GM19455 (cell line): ENCODE data around the gene GTF2A1L.
"Not testable (repeated sequence)": the region's sequence is repeated elsewhere in the genome, so short reads cannot be mapped to it uniquely, and the experiment has no call there.

Source experiments
- ATAC-seq: cut with Tn5 transposase; IDR thresholded peaks from one replicate; pipeline ENCODE4 v1.9.1; 2021; ENCODE audit not compliant: unreplicated experiment

Gene GTF2A1L, protein sequence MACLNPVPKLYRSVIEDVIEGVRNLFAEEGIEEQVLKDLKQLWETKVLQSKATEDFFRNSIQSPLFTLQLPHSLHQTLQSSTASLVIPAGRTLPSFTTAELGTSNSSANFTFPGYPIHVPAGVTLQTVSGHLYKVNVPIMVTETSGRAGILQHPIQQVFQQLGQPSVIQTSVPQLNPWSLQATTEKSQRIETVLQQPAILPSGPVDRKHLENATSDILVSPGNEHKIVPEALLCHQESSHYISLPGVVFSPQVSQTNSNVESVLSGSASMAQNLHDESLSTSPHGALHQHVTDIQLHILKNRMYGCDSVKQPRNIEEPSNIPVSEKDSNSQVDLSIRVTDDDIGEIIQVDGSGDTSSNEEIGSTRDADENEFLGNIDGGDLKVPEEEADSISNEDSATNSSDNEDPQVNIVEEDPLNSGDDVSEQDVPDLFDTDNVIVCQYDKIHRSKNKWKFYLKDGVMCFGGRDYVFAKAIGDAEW

DNA sequence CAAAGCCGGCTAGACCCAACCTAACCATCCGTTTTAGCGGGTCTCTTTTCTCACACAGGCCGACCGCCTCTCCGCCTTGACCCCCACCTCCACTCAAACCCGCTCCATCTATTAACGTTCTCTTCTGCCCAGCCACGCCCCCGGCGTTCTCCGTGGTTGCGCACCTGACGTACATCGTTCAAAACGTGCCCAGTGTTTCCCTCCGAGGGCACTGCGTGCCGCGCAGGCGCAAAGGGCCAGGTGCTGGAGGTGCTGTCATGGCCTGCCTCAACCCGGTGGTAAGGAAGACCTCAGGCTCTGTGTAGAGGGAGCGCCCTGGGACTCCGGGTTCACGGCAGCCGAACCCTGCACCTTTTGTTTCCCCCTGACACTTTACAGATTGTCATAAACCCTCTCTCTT is at the start of gene GTF2A1L:
TSS of gene GTF2A1L (plus strand) at position 239 of the 400 bp plus-strand sequence. CDS start at position 258, 19 bp downstream.
- ATAC-seq: no peak

DNA sequence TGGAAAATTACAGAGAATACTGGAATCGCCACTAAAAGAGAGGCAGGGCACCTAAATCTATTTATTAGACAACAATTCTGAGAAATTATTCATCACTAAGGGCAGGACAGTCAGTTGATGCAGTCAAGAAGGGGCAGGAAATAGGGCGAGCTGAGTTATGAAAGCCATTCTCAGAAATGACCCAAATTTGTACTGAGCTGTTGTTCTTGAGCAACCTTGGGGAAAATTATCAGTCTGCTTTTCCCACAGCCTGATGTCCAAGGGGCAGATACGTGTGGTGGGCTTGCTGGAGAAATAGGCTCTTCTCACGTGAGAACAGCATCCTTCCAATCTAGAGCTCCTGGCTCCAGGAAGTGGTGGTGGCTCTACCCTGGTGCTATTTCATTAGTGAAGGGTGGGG is 49.1 kb upstream of the GTF2A1L start:
- no peak for ATAC-seq

DNA sequence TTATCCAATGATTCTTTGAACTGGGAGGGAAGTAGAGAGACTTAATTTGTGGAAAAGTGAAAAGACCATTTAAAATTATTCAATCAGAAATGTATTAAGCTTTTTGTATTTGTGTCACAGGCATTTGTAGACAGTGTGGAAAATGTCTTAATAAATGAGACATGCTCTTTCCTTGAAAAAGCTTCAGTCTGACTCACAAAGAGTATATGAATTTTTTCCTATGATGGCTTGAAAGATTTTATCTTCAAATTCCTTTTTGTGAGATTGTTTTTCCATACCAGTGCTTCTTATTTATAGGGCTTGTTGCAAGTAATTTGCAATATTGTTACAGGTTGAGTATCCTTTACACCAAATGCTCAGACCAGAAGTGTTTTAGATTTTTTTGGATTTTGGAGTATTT is 48.2 kb upstream of the GTF2A1L start:
- ATAC-seq: no peak

DNA sequence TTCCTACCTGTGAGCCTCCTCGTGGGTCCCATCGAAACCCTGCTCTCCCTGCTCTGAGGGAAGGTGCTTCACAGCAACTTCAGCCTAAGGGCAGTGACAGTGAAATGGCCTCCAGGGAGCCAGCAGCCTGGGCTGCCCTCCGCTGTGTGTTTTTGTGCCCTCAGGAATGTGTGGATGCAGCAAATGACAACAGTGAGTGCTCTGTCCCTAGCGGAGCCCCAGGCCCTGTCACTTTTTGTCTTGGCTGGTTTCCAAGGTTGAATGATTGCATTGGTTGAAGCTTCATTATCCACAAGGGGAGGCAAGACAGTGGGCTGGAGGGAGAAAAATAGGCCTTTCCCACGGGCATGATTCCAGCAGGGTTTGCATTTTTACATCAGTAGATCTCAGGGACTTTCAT is 44.8 kb upstream of the GTF2A1L start:
- ATAC-seq: no peak

DNA sequence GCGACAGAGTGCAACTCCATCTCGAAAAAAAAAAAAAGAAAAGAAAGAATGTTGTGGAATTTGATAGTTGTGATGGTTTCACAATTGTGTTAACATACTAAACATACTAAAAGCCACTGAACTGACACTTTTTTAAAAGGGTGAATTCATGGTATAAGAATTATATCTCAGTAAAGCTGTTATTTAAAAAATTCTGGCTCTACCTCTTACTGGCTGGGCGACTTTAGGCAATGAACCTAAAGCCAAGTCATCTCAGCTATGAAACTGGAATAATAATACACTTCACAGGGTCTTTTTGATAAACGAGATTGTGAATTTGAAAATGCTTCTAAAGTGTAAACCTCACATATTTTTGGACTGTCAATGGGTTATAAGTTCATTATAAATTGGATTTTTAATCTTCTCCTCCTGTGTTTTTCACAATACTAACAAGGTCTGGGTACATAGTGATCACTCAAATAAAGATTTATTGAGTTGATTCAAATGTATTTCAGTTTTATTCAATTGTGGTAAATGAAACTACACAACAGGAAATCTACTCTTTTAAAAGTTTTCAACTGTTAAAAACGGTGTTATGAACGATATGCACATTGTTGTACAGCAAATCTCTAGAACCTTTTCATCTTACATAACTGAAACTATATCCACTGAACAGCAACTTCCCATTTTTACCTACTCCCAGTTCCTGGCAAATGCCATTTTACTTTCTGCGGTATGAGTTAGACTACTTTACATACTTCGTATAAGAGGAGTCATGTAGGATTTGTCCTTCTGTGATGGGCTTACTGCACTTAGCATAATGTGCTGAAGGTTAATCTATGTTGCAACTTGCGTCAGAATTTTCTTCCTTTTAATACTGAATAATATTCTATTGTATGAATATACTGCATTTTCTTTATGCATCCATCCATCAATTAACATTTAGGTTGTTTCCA is 43.0 kb upstream of the GTF2A1L start:
- no peak for ATAC-seq

DNA sequence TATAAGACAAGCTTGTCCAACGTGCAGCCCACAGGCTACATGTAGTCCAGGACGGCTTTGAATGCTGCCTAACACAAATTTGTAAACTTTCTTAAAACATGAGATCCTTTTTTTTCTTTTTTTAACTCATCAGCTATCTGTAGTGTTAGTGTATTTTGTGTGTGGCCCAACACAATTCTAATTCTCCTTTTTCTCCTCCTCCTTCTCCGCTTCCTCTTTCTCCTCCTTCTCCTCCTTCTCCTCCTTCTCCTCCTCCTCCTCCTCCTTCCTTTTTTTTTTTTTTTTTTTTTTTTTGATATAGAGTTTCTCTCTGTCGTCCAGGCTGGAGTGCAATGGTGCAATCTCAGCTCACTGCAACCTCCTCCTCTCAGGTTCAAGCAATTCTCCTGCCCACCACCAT is 39.3 kb upstream of the GTF2A1L start:
- ATAC-seq: no peak

DNA sequence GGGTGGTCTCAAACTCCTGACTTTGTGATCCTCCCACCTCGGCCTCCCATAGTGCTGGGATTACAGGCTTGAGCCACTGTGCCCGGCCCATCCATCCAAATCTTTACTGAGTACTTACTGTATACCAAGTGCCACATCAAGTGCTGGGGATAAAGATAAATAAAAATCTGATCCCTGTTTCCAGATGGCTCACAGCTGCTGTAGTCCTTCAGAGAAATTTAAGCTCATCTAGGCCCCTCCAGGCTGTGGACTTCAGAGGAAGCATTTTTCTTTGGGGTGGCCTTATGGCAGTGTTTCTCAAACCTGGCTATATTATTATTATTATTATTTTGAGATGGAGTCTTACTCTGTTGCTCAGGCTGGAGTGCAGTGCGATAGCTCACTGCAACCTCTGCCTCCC is 33.7 kb upstream of the GTF2A1L start:
- ATAC-seq: no peak

DNA sequence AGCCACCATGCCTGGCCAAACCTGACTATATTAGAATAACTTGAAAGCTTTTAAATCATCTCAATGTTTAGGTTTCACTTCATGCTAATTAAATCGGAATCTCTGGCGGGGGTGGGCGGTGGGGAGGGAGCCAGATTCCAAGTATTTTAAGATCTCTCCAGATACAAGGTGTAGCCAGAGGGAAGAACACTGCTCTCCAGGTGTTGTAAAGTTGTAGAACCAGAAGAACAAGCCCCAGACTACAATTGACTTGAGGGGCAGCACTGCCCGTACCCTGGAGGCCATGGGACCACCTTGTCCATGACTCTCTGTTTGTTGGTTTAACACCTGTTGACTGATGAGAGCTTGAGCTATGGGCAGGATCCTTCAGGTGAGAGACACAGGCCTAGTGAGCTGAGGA is 33.1 kb upstream of the GTF2A1L start:
- ATAC-seq: no peak

DNA sequence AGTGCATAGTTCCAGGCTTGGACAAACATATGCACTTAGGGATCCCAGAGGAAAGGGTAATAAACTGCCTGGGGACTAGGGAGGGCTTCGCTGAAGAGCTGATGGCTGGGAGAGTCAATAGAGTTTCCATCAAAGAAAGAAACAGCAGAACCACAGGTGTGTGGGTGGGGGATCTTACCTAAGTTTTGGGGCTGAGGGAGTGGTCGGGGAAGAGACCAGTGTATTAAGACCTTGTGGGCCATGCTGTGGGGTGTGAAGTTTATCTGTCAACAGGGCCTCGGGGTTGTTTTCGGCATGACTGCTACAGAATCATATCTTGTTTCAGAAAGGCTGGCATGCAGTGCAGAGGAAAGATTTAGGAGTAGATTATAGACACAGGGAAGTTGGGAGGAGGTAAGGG is 31.2 kb upstream of the GTF2A1L start:
- no peak for ATAC-seq

DNA sequence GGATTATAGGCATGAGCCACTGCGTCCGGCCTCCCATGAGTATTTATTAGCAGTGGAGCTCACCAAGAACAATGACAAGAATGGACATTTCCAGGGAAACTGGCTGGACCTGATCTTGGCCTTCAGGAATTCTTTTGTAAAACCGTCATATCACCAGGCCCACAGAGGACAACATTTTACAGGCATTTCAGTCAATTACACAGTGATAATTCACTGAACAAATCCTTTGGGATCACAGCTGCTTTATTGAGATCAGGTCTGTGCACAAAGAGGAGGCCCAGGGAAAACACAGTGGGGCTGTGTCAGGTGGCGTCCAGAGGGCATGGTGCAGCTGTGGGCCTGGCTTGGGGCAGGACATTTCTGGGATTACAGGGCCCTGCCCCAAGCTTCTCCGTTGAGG is 30.1 kb upstream of the GTF2A1L start:
- no peak for ATAC-seq

DNA sequence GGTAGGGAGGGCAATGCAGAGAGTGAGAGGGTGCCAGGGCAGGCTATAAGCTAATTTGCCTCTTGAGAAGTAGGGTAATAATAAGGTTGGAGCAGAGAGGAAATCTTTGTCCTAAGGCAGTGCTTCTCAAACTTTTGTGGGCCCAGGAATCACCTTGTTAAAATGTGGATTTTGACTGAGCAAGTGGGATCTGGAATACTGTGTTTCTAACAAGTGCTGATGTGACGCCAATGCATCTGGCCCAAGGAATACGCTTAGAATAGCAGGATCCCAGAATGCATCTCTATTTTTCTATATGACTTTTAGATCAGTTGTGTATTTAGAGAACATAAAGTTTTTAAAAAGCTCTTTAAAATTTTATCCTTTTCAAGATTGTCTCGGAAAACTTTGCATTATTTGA is 29.7 kb upstream of the GTF2A1L start:
- ATAC-seq: no peak

DNA sequence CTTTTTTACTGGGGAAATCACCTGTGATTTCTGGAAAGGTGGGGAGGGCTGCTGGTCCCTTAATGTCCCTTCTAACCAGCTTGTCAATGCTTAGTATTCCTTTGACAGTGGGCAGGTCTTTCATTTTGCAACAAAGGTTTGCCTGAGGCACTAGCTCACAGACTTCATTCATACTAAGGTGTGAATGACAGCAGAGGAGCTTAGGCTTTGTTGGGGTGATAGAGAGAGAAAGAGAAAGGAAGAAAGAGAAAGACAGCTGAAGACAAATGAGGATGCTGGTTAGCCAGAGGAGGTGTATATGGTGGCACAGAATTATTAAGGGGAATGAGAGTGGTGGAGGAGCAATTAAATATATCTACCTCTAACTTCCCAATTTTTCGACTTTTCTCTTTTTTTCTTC is 28.9 kb upstream of the GTF2A1L start:
- ATAC-seq: no peak

DNA sequence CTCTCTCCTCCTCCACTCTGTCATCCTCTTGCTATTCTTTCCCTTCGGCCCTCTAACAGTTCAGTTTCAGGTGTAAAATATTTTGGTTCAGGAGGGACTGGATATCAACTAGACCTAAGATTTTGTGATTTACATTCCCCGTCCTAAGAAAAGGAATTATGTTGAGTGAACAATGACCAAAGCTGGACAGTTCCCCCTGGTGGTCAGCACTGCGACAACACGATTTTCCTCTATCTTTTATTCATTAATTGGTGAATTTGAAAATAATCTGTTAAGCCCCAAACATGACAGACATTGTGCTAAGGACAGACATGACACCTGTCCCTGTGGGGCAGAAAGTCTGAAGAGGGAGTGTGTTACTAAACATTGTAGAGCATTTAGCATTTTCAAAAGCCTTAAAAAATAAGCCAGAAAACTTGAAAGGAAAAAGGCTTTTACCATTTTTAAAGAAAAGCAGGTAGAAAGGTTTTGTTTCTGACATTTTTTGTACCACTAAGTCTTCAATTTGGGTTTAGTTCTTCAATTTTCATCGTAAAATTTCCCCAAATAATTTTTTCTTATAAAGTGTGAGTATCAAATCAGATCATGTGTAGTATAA is 28.4 kb upstream of the GTF2A1L start:
- no peak for ATAC-seq

DNA sequence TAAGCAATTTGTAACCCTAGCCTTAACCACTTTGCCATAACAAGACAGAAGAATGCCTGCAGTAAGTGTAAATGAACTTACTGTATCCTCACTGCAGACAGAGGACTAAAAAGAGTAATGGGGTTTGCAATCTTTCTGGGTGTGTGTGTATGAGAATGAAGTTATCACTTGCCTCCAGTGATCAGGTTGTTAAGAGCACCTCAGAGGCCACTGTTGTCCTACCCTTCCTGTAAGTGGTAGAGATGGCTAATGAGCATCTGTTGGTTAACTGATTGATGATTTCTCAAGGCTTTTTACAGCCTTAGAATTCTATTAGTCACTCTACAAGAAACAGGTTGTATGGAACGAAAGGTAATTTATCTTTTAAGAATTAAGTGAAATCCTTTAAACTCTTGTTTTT is 27.6 kb upstream of the GTF2A1L start:
- no peak for ATAC-seq

DNA sequence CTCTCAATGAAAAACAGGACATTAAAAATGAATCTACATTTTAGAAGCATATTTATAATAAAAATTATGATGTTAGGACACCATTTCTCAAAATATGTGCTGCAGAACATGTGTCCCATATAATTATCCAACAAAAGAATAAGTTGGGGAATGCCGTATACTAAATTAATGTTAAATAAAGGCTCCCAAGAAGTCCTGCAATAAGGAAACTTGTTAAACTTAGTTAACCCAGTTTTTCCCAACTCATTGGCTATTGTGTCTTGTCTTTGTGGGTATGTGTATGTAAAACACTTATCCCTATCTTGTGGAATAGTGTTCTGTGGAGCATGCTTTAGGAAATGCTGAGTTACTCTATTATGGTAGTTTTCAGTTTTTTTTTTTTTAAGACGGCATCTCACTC is 25.6 kb upstream of the GTF2A1L start:
- no peak for ATAC-seq

DNA sequence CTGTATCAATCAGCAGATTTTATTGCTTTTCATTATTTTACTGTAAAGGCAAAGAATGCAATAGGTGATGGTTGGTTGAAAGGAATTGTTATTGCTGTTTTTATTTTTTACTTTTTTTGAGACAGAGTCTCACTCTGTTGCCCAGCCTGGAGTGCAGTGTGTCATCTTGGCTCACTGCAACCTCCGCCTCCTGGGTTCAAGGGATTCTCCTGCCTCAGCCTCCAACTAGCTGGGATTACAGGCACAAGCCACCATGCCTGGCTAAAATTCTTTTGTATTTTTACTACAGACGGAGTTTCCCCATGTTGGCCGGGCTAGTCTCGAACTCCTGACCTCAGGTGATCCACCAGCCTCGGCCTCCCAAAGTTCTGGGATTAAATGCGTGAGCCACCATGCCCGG is 20.9 kb upstream of the GTF2A1L start:
- not testable (repeated sequence) for ATAC-seq

DNA sequence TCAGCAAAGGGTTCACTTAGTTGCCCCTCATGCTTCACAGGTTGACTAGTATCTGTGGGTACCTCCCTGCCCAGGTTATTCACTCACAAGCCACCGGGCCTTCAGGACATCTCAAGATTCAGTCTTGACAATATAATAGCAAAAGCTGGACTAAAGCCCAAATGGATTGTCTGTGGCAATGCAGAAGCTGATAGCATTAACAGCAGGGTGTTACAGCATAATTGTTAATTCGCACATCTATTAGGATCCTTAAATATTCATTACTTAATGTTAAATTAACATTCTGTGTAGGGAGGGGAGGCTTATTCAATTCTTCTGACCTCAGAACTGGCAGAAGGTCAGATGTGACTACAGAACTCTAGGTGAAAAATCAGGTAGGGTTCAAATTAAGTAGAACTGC is 20.2 kb upstream of the GTF2A1L start:
- ATAC-seq: no peak

DNA sequence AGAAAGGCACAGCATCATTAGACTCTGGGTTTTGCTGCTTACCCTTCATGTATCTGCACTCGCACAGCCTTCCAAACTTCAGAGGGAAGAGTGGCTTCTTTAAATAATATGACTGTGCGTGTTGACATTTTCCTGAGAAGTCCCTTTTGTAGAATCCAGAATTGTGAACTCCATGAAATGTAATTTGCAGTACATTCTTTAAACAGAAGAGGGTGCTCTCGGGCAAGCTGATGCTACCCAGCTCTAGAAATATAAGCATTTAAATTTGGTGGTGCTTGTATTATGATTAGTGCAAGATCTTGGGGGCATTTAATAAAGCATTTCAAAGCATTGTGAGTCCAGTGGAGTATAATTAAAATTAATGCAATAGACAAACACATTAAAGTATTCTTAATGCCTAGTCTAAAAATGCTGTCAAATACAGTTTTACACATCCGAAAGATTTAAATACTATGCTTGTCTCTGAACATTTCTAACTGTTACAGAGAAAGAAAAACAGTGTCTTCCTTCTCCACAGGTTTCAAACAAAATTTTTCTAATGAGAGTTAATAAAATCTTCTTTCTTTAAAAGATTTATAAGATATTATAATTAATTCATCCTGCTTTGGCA is 17.3 kb upstream of the GTF2A1L start:
- ATAC-seq: no peak

DNA sequence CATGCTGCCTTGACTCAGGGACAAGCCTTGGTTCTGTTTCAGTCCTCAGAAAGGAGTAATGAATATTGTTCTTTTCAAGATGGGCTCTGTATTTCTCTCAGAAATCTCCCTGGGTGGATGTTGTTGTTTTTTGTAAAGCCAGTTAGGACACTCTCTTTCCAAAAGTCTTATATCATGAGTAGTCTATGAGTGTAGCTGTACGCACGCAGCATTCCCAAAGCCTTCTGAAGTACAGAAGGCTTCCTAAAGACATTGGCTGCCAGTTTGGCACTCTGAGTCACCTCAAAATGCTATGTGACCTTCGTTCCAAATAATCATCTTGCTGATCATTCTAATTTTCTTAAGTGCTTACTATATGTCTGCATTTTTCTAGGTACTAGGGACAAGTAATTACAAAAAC is 16.7 kb upstream of the GTF2A1L start:
- ATAC-seq: no peak

DNA sequence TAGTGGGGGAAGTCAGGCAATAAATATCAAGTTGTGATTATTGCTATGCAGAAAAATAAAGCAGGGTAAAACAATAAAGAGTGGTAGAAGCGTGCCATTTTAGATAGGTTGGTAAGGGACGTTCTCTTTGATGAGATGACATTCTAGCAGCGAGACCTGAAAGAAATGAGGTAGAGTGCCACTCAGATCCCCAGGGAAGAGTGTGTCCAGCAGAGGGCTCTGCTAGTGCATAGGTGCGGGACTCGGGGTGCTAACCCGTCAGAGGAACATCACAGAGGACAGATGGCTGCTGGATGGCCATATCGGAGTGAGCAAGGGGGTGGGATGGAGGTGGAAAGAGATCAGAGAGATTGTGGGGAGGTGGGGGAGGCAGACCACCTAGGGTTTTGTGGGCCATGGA is 16.3 kb upstream of the GTF2A1L start:
- no peak for ATAC-seq

DNA sequence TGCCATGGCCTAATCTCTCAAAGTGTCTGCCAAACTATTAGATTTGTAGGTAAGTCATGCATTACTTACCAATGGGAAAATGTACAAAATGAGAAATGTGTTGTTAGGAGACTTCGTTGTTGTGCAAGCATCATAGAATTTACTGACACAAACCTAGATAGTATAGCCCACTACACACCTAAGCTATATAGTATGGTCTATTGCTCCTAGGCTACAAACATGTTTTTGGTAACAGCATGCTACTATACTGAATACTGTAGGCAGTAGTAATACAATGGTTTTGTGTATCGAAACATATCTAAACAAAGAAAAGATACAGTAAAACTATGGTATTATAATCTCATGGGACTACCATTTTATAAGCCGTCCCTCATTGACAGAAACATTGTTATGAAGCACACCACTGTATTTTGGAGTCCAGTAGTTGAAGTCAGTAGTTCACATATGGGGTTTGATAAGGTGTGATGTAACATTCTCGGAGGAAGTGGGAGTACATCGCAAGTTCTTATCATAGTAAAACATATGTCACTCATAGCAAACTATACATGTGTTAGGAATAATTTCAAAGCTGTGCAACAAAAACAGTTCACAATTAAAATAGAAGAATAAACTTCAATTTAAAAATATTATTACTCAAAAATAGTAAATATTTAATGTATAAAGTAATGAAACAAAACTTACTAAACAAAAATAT is 12.0 kb upstream of the GTF2A1L start:
- no peak for ATAC-seq
